Gastroesophageal sphincter (tissue), 4 donors: Measurements from ENCODE around the gene ADAMTS2. TPM values are rescaled to one million over a fixed set of nuclear protein-coding genes. Genes with fewer than 3 reads are reported as not detected.

Experiments
- ATAC-seq: fragments of 150-250 bp; one replicate; pipeline ENCODE4 v1.9.1; 2016; ENCODE audit warnings: mild to moderate bottlenecking, moderate library complexity
- H3K27ac ChIP-seq, 4 donors: fragments of 200-600 bp; sonication (generic) in 3 of 4; 1 replicate in 3 of 4; 2 replicates in 1 of 4; pipeline ENCODE4 v1.5.1; 2016 to 2019
- H3K27me3 ChIP-seq: fragments of 200-600 bp; sonication (generic); one replicate; pipeline ENCODE4 v1.5.1; 2019
- H3K36me3 ChIP-seq, 2 donors: fragments of 200-600 bp; sonication (generic); one replicate each; pipeline ENCODE4 v1.5.1; 2019; ENCODE audit warnings: control low read depth in 1 of 2
- H3K4me1 ChIP-seq, 3 donors: fragments of 200-600 bp; sonication (generic); 1 replicate in 2 of 3; 2 replicates in 1 of 3; pipeline ENCODE4 v1.5.1; 2016 to 2019; ENCODE audit warnings: control low read depth in 2 of 3
- H3K4me3 ChIP-seq, 2 donors: fragments of 200-600 bp; sonication (generic); one replicate each; pipeline ENCODE4 v1.5.1; 2019; ENCODE audit warnings: mild to moderate bottlenecking in 1 of 2, moderate library complexity in 1 of 2
- H3K9me3 ChIP-seq, 3 donors: fragments of 200-600 bp; sonication (generic); one replicate each; pipeline ENCODE4 v1.5.1; 2017 to 2019; ENCODE audit warnings: control low read depth in 2 of 3
- CTCF ChIP-seq, 4 experiments: fragments of 200-600 bp in 2 of 4; fragments of 450-650 bp in 2 of 4; sonication (generic) in 1 of 4; IDR thresholded peaks; one replicate each; pipeline ENCODE4 v1.5.1; 2017 to 2019; ENCODE audit warnings: antibody characterized with exemption in 4 of 4, mild to moderate bottlenecking in 2 of 4, moderate library complexity in 2 of 4
- EP300 ChIP-seq: sonication (generic); formaldehyde crosslinking; IDR thresholded peaks from one replicate; pipeline ENCODE4 v1.6.1; 2017; ENCODE audit warnings: antibody characterized with exemption, mild to moderate bottlenecking
- POLR2A ChIP-seq, 2 donors: fragments of 450-650 bp; IDR thresholded peaks; one replicate each; pipeline ENCODE4 v1.6.1; 2017; ENCODE audit warnings: antibody characterized with exemption in 2 of 2, mild to moderate bottlenecking in 2 of 2, moderate library complexity in 1 of 2
- POLR2AphosphoS5 ChIP-seq: sonication (generic); formaldehyde crosslinking; IDR thresholded peaks from one replicate; pipeline ENCODE4 v1.6.1; 2017; ENCODE audit warnings: antibody characterized with exemption
- WGBS, 2 donors: methylation state at CpG; one replicate each; pipeline ENCODE4 v1.1.5; 2018; ENCODE audit warnings: low coverage in 1 of 2; 5-methylcytosine and 5-hydroxymethylcytosine counted together
- total RNA-seq, 4 donors: library from RNA; depleted of rRNA; stranded (reverse); fragments of >200 nt; gene quantifications; one replicate each; pipeline ENCODE4 v1.1.0, GENCODE V29; 2016

ADAMTS2 gene
- total RNA-seq, 4 donors from 2014 or later, result 14.8 to 24.8 (median 22.6) TPM

DNA sequence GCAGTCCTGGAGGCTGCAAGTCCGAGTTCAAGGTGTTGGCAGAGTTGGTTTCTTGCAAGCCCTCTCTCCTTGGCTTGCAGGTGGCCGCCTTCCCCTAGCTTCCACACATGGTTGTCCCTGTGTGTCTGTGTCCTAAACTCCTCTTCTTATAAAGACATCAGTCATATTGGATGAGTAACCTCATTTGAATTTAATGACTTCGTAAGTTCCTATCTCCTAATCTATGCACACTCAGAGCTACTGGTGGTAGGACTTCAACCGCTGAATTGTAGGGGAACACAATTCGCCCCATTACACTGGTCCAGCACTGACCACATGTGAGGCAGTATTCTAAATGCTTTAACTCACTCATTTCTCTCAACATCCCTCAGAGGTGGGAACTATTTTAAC, 25.9 kb upstream of the ADAMTS2 start:
- ATAC-seq, result no peak
- no peak overlapping the region for H3K4me3 ChIP-seq
- peaks cover 18% of the 10 kb centered on the region for H3K27me3 ChIP-seq
- 96 to 100% methylated on average over 3 of the region's 5 CpGs for WGBS, 2 donors
- no peaks in the 10 kb centered on the region for H3K4me1 ChIP-seq
- H3K36me3 ChIP-seq, result no peaks in the 10 kb centered on the region
- no peak overlapping the region for H3K27ac ChIP-seq
- no peaks in the 10 kb centered on the region for H3K9me3 ChIP-seq
- TF ChIP-seq CTCF (IDR thresholded peaks at IDR 0.05) (no peak), EP300 (no peak), POLR2A (IDR thresholded peaks at IDR 0.05) (no peak), POLR2AphosphoS5 (no peak)

GRCh38 chr5:179370490-179371120, 25.3 kb upstream of the ADAMTS2 start:
- Histone ChIP-seq H3K27me3 (peaks cover 18% of the 10 kb centered on the region), H3K36me3 (no peaks in the 10 kb centered on the region), H3K9me3 (no peaks in the 10 kb centered on the region), H3K4me3 (no peak overlapping the region), H3K4me1 (no peaks in the 10 kb centered on the region), H3K27ac (no peak overlapping the region)
- no peak for ATAC-seq
- WGBS, 2 donors, result 73% methylated on average over 3 of the region's 24 CpGs; no CpG with 5 or more reads in 1 of the 2 donors
- TF ChIP-seq POLR2AphosphoS5, result no peak
- no peak for TF ChIP-seq POLR2A (IDR thresholded peaks at IDR 0.05)
- TF ChIP-seq CTCF (IDR thresholded peaks at IDR 0.05), result no peak
- no peak for TF ChIP-seq EP300

GRCh38 chr5:179369530-179369884, 24.2 kb upstream of the ADAMTS2 start:
- no peak for ATAC-seq
- Histone ChIP-seq H3K9me3 (no peaks in the 10 kb centered on the region), H3K27me3 (peaks cover 18% of the 10 kb centered on the region), H3K4me3 (no peak overlapping the region), H3K27ac (no peak overlapping the region), H3K36me3 (no peaks in the 10 kb centered on the region), H3K4me1 (no peaks in the 10 kb centered on the region)
- no peak for TF ChIP-seq CTCF (IDR thresholded peaks at IDR 0.05)
- TF ChIP-seq POLR2A (IDR thresholded peaks at IDR 0.05), result no peak
- no peak for TF ChIP-seq POLR2AphosphoS5
- TF ChIP-seq EP300, result no peak
- WGBS, 2 donors, result 65% methylated on average over 2 of the region's 6 CpGs; no CpG with 5 or more reads in 1 of the 2 donors

DNA sequence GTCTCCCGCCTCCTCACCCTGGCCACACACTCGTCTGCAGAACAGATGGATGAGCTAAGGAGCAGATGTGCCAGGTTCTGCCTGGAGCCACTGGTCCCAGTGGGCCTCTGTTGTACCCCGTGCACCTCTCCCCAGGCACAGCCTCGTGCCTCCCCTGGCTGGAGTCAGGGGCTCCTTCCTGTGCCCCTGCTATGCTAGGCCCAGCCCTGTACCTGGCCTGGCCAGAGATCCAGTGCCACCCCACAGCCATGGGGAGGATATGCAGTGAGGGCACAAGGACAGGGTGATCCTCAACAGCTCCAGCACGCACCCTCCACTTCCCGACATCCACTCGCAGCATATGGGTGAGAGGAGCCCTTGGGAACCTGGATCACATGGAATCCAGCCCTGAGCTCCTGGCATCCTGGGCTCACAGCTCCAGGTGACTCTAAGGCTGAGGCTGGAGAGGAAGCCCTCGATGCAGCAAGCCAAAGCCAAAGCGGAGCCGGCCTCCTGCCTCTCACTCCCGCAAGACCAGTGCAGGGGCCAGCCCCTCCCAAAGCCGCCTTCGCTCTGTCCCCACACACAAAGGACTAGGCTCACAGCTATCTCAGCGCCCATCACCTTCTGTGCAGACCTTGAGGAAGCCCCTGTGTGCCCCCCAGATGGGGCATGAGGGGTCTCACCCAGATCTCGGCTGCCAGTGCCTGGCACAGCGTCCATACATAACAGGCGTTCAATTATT, 23.7 kb upstream of the ADAMTS2 start:
- H3K9me3 ChIP-seq, result no peaks in the 10 kb centered on the region
- TF ChIP-seq POLR2A (IDR thresholded peaks at IDR 0.05) (no peak), CTCF (IDR thresholded peaks at IDR 0.05) (no peak), EP300 (no peak), POLR2AphosphoS5 (no peak)
- WGBS, 2 donors, result 97% methylated on average over 10 of the region's 17 CpGs; no CpG with 5 or more reads in 1 of the 2 donors
- H3K36me3 ChIP-seq, result no peaks in the 10 kb centered on the region
- ATAC-seq, result no peak
- no peak overlapping the region for H3K27ac ChIP-seq
- no peak overlapping the region for H3K4me3 ChIP-seq
- no peaks in the 10 kb centered on the region for H3K4me1 ChIP-seq
- H3K27me3 ChIP-seq, result peaks cover 18% of the 10 kb centered on the region
